GM12873 (cell line): ENCODE data around the gene VTI1B.
A peak's percentile ranks its signal among the peaks of the same experiment; 100 is the strongest.

ENCODE experiments used
- CTCF ChIP-seq: IDR thresholded peaks from 2 replicates; pipeline ENCODE4 v1.5.1; 2012; ENCODE audit warnings: low read depth, mild to moderate bottlenecking, moderate library complexity, low read length, control low read depth; ENCODE audit not compliant: insufficient read depth; ENCODE audit errors: missing control alignments

VTI1B gene

GRCh38 chr14:67623114-67623513 lies 51.3 kb downstream of the VTI1B start:
- TF ChIP-seq CTCF = no peak

DNA sequence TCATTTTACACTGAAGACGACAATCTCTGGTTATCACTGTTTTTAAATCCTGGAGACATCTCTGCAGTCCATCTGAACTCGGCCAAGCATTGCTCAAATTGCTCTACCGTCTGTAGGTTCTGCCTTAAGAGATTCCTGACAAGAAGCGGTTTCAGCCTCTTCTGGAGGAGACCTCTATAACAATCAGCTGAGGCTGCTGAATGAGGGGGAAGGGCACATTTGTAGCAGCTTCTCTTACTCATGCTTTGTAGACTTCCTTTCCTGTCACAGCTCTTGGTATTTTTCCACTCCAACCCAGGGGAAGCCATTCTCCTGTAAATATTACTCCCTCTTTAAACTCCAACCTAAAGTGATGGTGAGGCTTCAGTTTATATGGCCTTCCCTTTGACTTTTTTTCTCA lies 51.8 kb downstream of the VTI1B start:
- no peak for TF ChIP-seq CTCF

GRCh38 chr14:67620217-67620785 lies 54.1 kb downstream of the VTI1B start:
- no peak for TF ChIP-seq CTCF

- TF ChIP-seq CTCF = no peak
Measured at GRCh38 chr14:67619446-67620216, 54.8 kb downstream of the VTI1B start, which contains the start of gene ARG2. ARG2 (plus strand) TSS chr14:67619920; CDS start chr14:67619978, 58 bp downstream.

GRCh38 chr14:67618617-67619063 lies 55.8 kb downstream of the VTI1B start:
- peak; percentile 63 for TF ChIP-seq CTCF

GRCh38 chr14:67610491-67610890 lies 63.9 kb downstream of the VTI1B start:
- no peak for TF ChIP-seq CTCF

DNA sequence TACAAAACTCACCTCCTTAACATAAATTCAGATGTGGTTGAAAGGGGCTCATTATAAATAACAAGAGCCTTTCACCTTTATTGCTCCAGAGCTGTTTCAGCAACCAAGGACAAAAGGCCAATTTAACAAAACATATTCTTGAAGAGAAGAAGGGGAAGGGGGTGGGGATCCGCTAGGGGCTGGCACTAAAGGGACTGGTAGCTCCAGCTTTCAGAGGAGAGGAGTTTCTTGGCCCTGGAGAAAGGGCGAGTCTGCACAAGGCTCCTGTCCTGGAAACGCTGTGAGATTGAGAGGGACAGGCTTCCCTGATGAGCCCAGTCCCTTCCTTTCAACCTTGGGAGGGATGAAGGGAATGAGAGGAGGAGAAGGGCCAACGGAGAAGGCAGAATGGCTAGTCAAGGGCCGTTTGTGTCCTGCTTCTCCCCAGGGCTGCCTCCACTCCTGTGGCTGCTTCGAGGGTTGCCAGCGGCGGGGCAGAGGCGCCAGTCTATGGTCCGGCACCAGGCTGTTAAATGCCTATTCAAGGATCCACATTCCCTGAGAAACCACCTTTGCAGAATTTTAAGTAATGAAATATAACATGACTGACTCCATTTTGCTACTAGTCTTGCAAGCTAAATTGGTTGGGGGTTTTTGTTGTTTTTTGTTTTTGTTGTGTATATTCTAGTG lies 64.7 kb downstream of the VTI1B start:
- TF ChIP-seq CTCF = no peak
